SJSA1 (cell line): ENCODE results near the gene FAH. TPM values are rescaled to one million over a fixed set of nuclear protein-coding genes. Genes with fewer than 3 reads are reported as not detected.
A peak's percentile ranks its signal among the peaks of the same experiment; 100 is the strongest.

Experiments
- DNase-seq, 2 experiments: peaks; one replicate each; pipeline ENCODE4 v3.0.0-alpha.2; 2015 to 2020; ENCODE audit warnings: low spot score in 2 of 2, low read depth in 1 of 2
- H3K27ac ChIP-seq: fragments of 250-450 bp; sonication (Bioruptor Pico); 2 replicates; pipeline ENCODE4 v1.5.1; 2020; ENCODE audit warnings: mild to moderate bottlenecking, moderate library complexity
- H3K27me3 ChIP-seq: fragments of 250-450 bp; sonication (Bioruptor Pico); replicated peaks from 2 replicates; pipeline ENCODE4 v1.5.1; 2020; ENCODE audit warnings: mild to moderate bottlenecking, moderate library complexity
- H3K36me3 ChIP-seq: fragments of 250-450 bp; sonication (Bioruptor Pico); 2 replicates; pipeline ENCODE4 v1.5.1; 2020; ENCODE audit warnings: mild to moderate bottlenecking
- H3K4me1 ChIP-seq: fragments of 250-450 bp; sonication (Bioruptor Pico); replicated peaks from 2 replicates; pipeline ENCODE4 v1.6.1; 2021; ENCODE audit warnings: mild to moderate bottlenecking
- H3K4me3 ChIP-seq: fragments of 250-450 bp; sonication (Bioruptor Pico); 2 replicates; pipeline ENCODE4 v1.5.1; 2020; ENCODE audit warnings: mild to moderate bottlenecking
- H3K9me3 ChIP-seq: fragments of 250-450 bp; sonication (Bioruptor Pico); replicated peaks from 2 replicates; pipeline ENCODE4 v1.5.1; 2020; ENCODE audit warnings: mild to moderate bottlenecking
- total RNA-seq: library from RNA; depleted of rRNA; stranded (reverse); fragments of >200 nt; shearing (Covaris generic); gene quantifications from 2 replicates; pipeline ENCODE4 v1.2.3, GENCODE V29; 2014

FAH gene
- total RNA-seq, 1 experiment from 2014 or later: 34.4 TPM

DNA sequence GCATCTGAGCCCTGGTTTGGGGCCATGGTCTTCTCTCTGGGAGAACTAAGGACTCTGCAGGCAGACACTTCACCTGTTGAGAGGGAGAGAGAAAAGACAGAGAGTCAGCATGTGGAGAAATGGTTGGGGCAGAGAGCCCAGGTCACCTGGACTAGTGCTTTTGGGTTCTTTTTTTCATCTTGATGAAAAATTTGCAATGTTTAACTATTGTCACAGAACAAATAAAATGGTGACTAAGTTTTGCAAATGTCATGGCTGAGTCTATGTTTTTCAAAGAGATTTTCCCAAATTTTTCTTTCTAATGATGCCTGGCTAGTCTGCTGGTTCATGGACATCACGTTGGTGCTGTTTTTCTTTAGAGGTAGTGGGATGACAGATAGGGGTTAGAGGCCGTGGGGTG lies 17.8 kb downstream of the FAH start:
- no peaks in the 10 kb centered on the region for H3K4me1 ChIP-seq
- H3K27me3 ChIP-seq: no peaks in the 10 kb centered on the region
- H3K4me3 ChIP-seq: no peak overlapping the region
- peaks cover 9% of the 10 kb centered on the region; the same call in 1 of the 2 replicates for H3K36me3 ChIP-seq
- no peak overlapping the region for H3K27ac ChIP-seq
- DNase-seq: no peak
- H3K9me3 ChIP-seq: no peaks in the 10 kb centered on the region

GRCh38 chr15:80171787-80172186 lies 19.0 kb downstream of the FAH start:
- Histone ChIP-seq H3K4me1 (no peaks in the 10 kb centered on the region), H3K4me3 (no peak overlapping the region), H3K36me3 (peaks cover 10% of the 10 kb centered on the region), H3K27ac (no peak overlapping the region), H3K27me3 (no peaks in the 10 kb centered on the region), H3K9me3 (no peaks in the 10 kb centered on the region)
- no peak for DNase-seq

GRCh38 chr15:80172401-80172800 lies 19.6 kb downstream of the FAH start:
- no peak for DNase-seq
- no peaks in the 10 kb centered on the region for H3K4me1 ChIP-seq
- no peak overlapping the region for H3K27ac ChIP-seq
- peaks cover 14% of the 10 kb centered on the region for H3K36me3 ChIP-seq
- H3K27me3 ChIP-seq: no peaks in the 10 kb centered on the region
- no peaks in the 10 kb centered on the region for H3K9me3 ChIP-seq
- no peak overlapping the region for H3K4me3 ChIP-seq

DNA sequence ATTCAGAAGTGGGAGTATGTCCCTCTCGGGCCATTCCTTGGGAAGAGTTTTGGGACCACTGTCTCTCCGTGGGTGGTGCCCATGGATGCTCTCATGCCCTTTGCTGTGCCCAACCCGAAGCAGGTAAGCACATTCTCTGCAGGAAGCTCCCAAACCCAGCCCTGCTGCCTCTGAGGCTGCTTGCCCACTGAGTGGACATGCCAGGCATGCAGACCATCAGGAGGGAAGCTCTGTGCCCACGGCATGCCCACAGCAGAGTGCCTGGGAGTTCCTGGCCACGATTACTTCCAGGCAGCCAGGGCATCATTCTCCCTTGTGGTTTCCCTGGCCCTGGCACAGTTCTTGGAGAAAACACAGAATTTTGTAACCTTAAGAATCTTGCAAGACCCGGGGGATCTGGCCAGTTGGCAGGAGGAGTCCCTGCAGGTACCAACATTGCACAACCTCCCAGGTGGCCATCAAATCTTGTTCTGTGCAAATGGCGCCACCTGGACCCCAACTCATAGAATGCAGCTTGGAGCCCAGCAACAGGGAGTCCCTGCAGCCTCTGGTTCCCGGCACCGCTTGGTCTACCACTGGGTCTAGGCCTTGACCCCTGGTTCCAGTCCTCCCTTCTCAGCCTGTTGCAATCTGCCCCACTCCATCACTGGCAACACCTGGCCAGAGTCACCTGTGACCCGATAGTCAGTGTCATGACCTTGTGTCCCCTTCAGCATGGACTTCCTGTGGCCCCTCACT lies 20.4 kb downstream of the FAH start:
- no peaks in the 10 kb centered on the region for H3K4me1 ChIP-seq
- DNase-seq: no peak
- no peak overlapping the region for H3K4me3 ChIP-seq
- H3K9me3 ChIP-seq: no peaks in the 10 kb centered on the region
- H3K36me3 ChIP-seq: peaks cover 20% of the 10 kb centered on the region
- H3K27ac ChIP-seq: no peak overlapping the region
- no peaks in the 10 kb centered on the region for H3K27me3 ChIP-seq

GRCh38 chr15:80174017-80174746 lies 21.4 kb downstream of the FAH start:
- peaks cover 20% of the 10 kb centered on the region for H3K36me3 ChIP-seq
- H3K9me3 ChIP-seq: no peaks in the 10 kb centered on the region
- H3K4me3 ChIP-seq: no peak overlapping the region
- DNase-seq: no peak
- H3K4me1 ChIP-seq: peaks cover 6% of the 10 kb centered on the region
- no peak overlapping the region for H3K27ac ChIP-seq
- H3K27me3 ChIP-seq: no peaks in the 10 kb centered on the region

GRCh38 chr15:80175436-80175835 lies 22.6 kb downstream of the FAH start:
- peaks cover 27% of the 10 kb centered on the region for H3K36me3 ChIP-seq
- H3K4me1 ChIP-seq: peaks cover 14% of the 10 kb centered on the region
- H3K4me3 ChIP-seq: no peak overlapping the region
- no peaks in the 10 kb centered on the region for H3K27me3 ChIP-seq
- H3K27ac ChIP-seq: no peak overlapping the region
- H3K9me3 ChIP-seq: no peaks in the 10 kb centered on the region
- DNase-seq: no peak

- Histone ChIP-seq H3K27ac (no peak overlapping the region), H3K4me1 (peaks cover 14% of the 10 kb centered on the region), H3K9me3 (no peaks in the 10 kb centered on the region), H3K36me3 (peaks cover 34% of the 10 kb centered on the region), H3K27me3 (no peaks in the 10 kb centered on the region), H3K4me3 (no peak overlapping the region)
- no peak for DNase-seq
Measured at GRCh38 chr15:80176443-80176842, 23.6 kb downstream of the FAH start.

GRCh38 chr15:80177156-80177555 lies 24.4 kb downstream of the FAH start:
- Histone ChIP-seq H3K4me3 (no peak overlapping the region), H3K36me3 (peaks cover 32% of the 10 kb centered on the region), H3K4me1 (peaks cover 14% of the 10 kb centered on the region), H3K27me3 (no peaks in the 10 kb centered on the region), H3K27ac (no peak overlapping the region), H3K9me3 (no peaks in the 10 kb centered on the region)
- no peak for DNase-seq

- DNase-seq: peak; percentile 69
- Histone ChIP-seq H3K4me1 (peaks cover 21% of the 10 kb centered on the region), H3K4me3 (no peak overlapping the region)
Measured at GRCh38 chr15:80179025-80179759, 26.4 kb downstream of the FAH start.

GRCh38 chr15:80179935-80180334 lies 27.1 kb downstream of the FAH start:
- H3K9me3 ChIP-seq: no peaks in the 10 kb centered on the region
- no peak for DNase-seq
- H3K4me3 ChIP-seq: no peak overlapping the region
- no peaks in the 10 kb centered on the region for H3K27me3 ChIP-seq
- peaks cover 38% of the 10 kb centered on the region for H3K36me3 ChIP-seq
- H3K4me1 ChIP-seq: peaks cover 21% of the 10 kb centered on the region
- H3K27ac ChIP-seq: no peak overlapping the region

More at GRCh38 chr15:80179025-80179759, 26.4 kb downstream of the FAH start:
- Histone ChIP-seq H3K27ac (peak overlapping the region; percentile 50), H3K9me3 (no peaks in the 10 kb centered on the region), H3K27me3 (no peaks in the 10 kb centered on the region), H3K36me3 (peaks cover 35% of the 10 kb centered on the region)

- DNase-seq: no peak
- Histone ChIP-seq H3K36me3 (peaks cover 36% of the 10 kb centered on the region), H3K9me3 (no peaks in the 10 kb centered on the region), H3K27ac (no peak overlapping the region), H3K4me1 (peaks cover 21% of the 10 kb centered on the region), H3K4me3 (no peak overlapping the region), H3K27me3 (no peaks in the 10 kb centered on the region)
Measured at GRCh38 chr15:80180468-80180867, 27.7 kb downstream of the FAH start.

- H3K4me3 ChIP-seq: no peak overlapping the region
- no peaks in the 10 kb centered on the region for H3K9me3 ChIP-seq
- H3K27me3 ChIP-seq: no peaks in the 10 kb centered on the region
- H3K27ac ChIP-seq: no peak overlapping the region
- peaks cover 21% of the 10 kb centered on the region for H3K4me1 ChIP-seq
- DNase-seq: no peak
- peaks cover 35% of the 10 kb centered on the region for H3K36me3 ChIP-seq
Measured at GRCh38 chr15:80180986-80181385, 28.2 kb downstream of the FAH start.

DNA sequence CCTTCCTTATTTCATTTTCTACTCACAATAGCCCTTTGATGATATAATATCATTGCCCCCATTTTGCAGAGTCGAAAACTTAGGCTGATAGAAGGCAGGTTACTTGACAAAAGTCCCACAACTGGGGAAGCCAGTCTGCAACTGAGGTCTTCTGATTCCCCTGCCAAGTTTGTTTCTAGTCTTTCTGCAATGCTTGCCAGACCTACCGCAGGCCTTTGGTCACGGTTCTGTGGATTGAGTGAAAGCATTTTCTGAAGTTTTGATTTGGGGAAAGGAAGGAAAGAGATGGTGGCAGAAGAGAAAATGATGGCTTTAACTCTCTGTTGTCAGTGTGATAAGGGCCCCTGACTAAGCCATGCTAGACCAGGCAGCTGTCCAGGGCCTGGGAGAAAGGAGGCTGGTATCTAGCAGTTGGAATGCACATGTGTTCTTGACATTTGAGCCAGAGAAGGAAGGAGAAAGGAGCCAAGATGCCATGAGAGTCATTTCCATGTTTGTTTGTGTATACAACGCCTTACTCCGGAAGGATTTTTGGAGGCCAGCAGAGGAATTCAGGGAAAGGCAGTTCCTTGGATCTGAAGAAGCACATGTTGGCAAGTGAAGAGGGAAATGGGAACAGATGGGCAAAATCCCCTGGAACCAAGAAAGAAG lies 29.9 kb downstream of the FAH start:
- DNase-seq: peak in 1 of 2 experiments; percentile 10
- H3K9me3 ChIP-seq: no peaks in the 10 kb centered on the region
- H3K36me3 ChIP-seq: peaks cover 42% of the 10 kb centered on the region
- H3K4me3 ChIP-seq: no peak overlapping the region
- H3K27ac ChIP-seq: no peak overlapping the region
- peaks cover 21% of the 10 kb centered on the region for H3K4me1 ChIP-seq
- H3K27me3 ChIP-seq: no peaks in the 10 kb centered on the region
